IMR-90 (cell line): Measurements from ENCODE around the gene BCL2. TPM values are rescaled to one million over a fixed set of nuclear protein-coding genes. Genes with fewer than 3 reads are reported as not detected.

Experiments used
- ATAC-seq: fragments of 200-7000 bp; cut with Tn5 transposase; 2 replicates; pipeline ENCODE4 v1.9.1; 2020; ENCODE audit warnings: low read depth, mild to moderate bottlenecking, moderate library complexity
- BruUV-seq: library from RNA; stranded (reverse); fragments of 400-500 nt; replicated peaks from 2 replicates; lab custom pipeline; 2021; lab: Mats Ljungman, UMichigan
- CTCF ChIA-PET: fragments of 300-600 bp; formaldehyde crosslinking; extraction: SDS; loops from one replicate; lab custom pipeline; 2021; ENCODE audit warnings: antibody characterized with exemption; lab: Yijun Ruan, JAX
- POLR2A ChIA-PET: fragments of 300-600 bp; sonication (Branson Sonifier 250); formaldehyde crosslinking; loops from one replicate; lab custom pipeline; 2022; ENCODE audit warnings: antibody characterized with exemption; ENCODE audit not compliant: unreplicated experiment; lab: Charles Lee
- DNase-seq: peaks from one replicate; pipeline ENCODE4 v3.0.0; 2013
- H2AFZ ChIP-seq: replicated peaks from 2 replicates; pipeline ENCODE3; 2013; ENCODE audit warnings: low read length, mild to moderate bottlenecking; ENCODE audit not compliant: poor library complexity
- H2AK5ac ChIP-seq: 2 replicates; pipeline ENCODE4 v1.6.1; 2013; ENCODE audit warnings: low read depth, low read length, inconsistent platforms
- H2AK9ac ChIP-seq: replicated peaks from 2 replicates; pipeline ENCODE3; 2013; ENCODE audit warnings: mild to moderate bottlenecking, low read depth, low read length, moderate library complexity; ENCODE audit not compliant: poor library complexity
- H2BK120ac ChIP-seq: 2 replicates; pipeline ENCODE4 v1.6.1; 2013; ENCODE audit warnings: low read depth, low read length, inconsistent platforms
- H2BK15ac ChIP-seq: 3 replicates; pipeline ENCODE4 v1.6.1; 2013; ENCODE audit warnings: low read depth, low read length, inconsistent platforms
- H2BK20ac ChIP-seq: 2 replicates; pipeline ENCODE4 v1.6.1; 2013; ENCODE audit warnings: low read depth, mild to moderate bottlenecking, inconsistent platforms, low read length, moderate library complexity
- H2BK5ac ChIP-seq: 2 replicates; pipeline ENCODE4 v1.6.1; 2013; ENCODE audit warnings: mild to moderate bottlenecking, low read depth, low read length, inconsistent platforms; ENCODE audit not compliant: poor library complexity, severe bottlenecking
- H3K14ac ChIP-seq: replicated peaks from 2 replicates; pipeline ENCODE4 v1.6.1; 2013; ENCODE audit warnings: low read depth, low read length, inconsistent platforms
- H3K18ac ChIP-seq: 2 replicates; pipeline ENCODE4 v1.6.1; 2013; ENCODE audit warnings: low read depth, low read length, control low read depth
- H3K23ac ChIP-seq: 2 replicates; pipeline ENCODE4 v1.6.1; 2013; ENCODE audit warnings: low read depth, low read length, inconsistent platforms
- H3K27ac ChIP-seq: 2 replicates; pipeline ENCODE4 v1.5.1; 2013; ENCODE audit warnings: mild to moderate bottlenecking, control low read depth, low read length; ENCODE audit not compliant: insufficient read depth
- H3K27me3 ChIP-seq: 2 replicates; pipeline ENCODE4 v1.6.1; 2013; ENCODE audit warnings: low read length; ENCODE audit not compliant: control insufficient read depth, insufficient read depth
- H3K36me3 ChIP-seq: 2 replicates; pipeline ENCODE4 v1.6.1; 2013; ENCODE audit warnings: low read length, mixed read lengths; ENCODE audit not compliant: control insufficient read depth, insufficient read depth
- H3K4ac ChIP-seq: 2 replicates; pipeline ENCODE4 v1.6.1; 2013; ENCODE audit warnings: low read depth, low read length, inconsistent platforms
- H3K4me1 ChIP-seq: 2 replicates; pipeline ENCODE4 v1.6.1; 2013; ENCODE audit warnings: low read length, mixed read lengths; ENCODE audit not compliant: control insufficient read depth, insufficient read depth
- H3K4me2 ChIP-seq: 2 replicates; pipeline ENCODE4 v1.6.1; 2013; ENCODE audit warnings: low read depth, mild to moderate bottlenecking, control low read depth, low read length, moderate library complexity
- H3K4me3 ChIP-seq: 2 replicates; pipeline ENCODE4 v1.5.1; 2013; ENCODE audit warnings: low read depth, mild to moderate bottlenecking, control low read depth, low read length, moderate library complexity; ENCODE audit not compliant: insufficient read depth
- H3K56ac ChIP-seq: 2 replicates; pipeline ENCODE4 v1.6.1; 2013; ENCODE audit warnings: low read length, inconsistent platforms; ENCODE audit not compliant: insufficient read depth; ENCODE audit errors: extremely low read depth
- H3K79me1 ChIP-seq, 2 experiments: 2 replicates each; pipeline ENCODE4 v1.6.1; 2013; ENCODE audit warnings: low read length in 2 of 2, inconsistent platforms in 1 of 2, low read depth in 1 of 2
- H3K9ac ChIP-seq: 2 replicates; pipeline ENCODE4 v1.6.1; 2013; ENCODE audit warnings: low read depth, low read length, control low read depth
- H3K9me1 ChIP-seq: 2 replicates; pipeline ENCODE4 v1.6.1; 2013; ENCODE audit warnings: low read length, inconsistent platforms; ENCODE audit not compliant: insufficient read depth
- H3K9me3 ChIP-seq: 2 replicates; pipeline ENCODE4 v1.6.1; 2013; ENCODE audit warnings: low read length; ENCODE audit not compliant: control insufficient read depth, insufficient read depth
- H4K20me1 ChIP-seq: 2 replicates; pipeline ENCODE4 v1.6.1; 2013; ENCODE audit warnings: low read length, inconsistent platforms; ENCODE audit not compliant: insufficient read depth
- H4K5ac ChIP-seq: 2 replicates; pipeline ENCODE4 v1.6.1; 2013; ENCODE audit warnings: mild to moderate bottlenecking, low read depth, low read length, control low read depth
- H4K8ac ChIP-seq, 2 experiments: 2 replicates each; pipeline ENCODE4 v1.6.1; 2013; ENCODE audit warnings: low read depth in 2 of 2, low read length in 2 of 2, control low read depth in 1 of 2, inconsistent platforms in 1 of 2
- H4K91ac ChIP-seq: 2 replicates; pipeline ENCODE4 v1.6.1; 2013; ENCODE audit warnings: low read depth, low read length, inconsistent platforms; ENCODE audit not compliant: insufficient read depth
- CHD1 ChIP-seq: IDR thresholded peaks from 2 replicates; pipeline ENCODE4 v1.6.1; 2012; ENCODE audit warnings: low read depth, low read length, improper control_type of control experiment
- WGBS, 2 experiments: methylation state at CpG; one replicate each; pipeline versions ENCODE4 v1.1.5 to v1.1.7; 2013; ENCODE audit warnings: missing lambda C conversion rate in 2 of 2; ENCODE audit not compliant: insufficient read length in 1 of 2; ENCODE audit errors: extremely low coverage in 2 of 2; 5-methylcytosine and 5-hydroxymethylcytosine counted together
- dilution Hi-C: fragments of 300-500 bp; cut with HindIII; formaldehyde crosslinking; loops from one replicate; pipeline ENCODE4 v1.14.3; 2018; ENCODE audit warnings: low sequenced_read_pairs; ENCODE audit not compliant: unreplicated experiment
- in situ Hi-C: fragments of 300-500 bp; cut with MboI; formaldehyde crosslinking; loops from 3 replicates; pipeline ENCODE4 v1.14.3; 2019; ENCODE audit warnings: low sequenced_read_pairs, inconsistent platforms, mixed read lengths
- intact Hi-C: fragments of 100-400 bp; cut with micrococcal nuclease; formaldehyde crosslinking; loops from 2 replicates; pipeline ENCODE4 v1.10.0; 2022
- polyA plus RNA-seq, 3 experiments: library from polyadenylated mRNA; depleted of rRNA; stranded (reverse); fragments of >200 nt; gene quantifications; 2 replicates each; pipeline ENCODE4 v1.2.3, GENCODE V29; 2012; ENCODE audit warnings: low replicate concordance in 1 of 3
- total RNA-seq: library from RNA; depleted of rRNA; stranded (reverse); fragments of >200 nt; gene quantifications from 2 replicates; pipeline ENCODE4 v1.2.3, GENCODE V29; 2012
- TF ChIP-seq, protein P1 (sequence below): fragments of 150-350 bp; IDR thresholded peaks from 2 replicates; pipeline ENCODE4 v1.6.1; 2017; ENCODE audit warnings: mild to moderate bottlenecking, antibody characterized with exemption, low read length, low read depth

The BCL2 gene
- total and polyA plus RNA-seq, 2 of the 4 experiments (the other 2 are of a cell fraction) = 0.24 to 0.54 TPM

DNA sequence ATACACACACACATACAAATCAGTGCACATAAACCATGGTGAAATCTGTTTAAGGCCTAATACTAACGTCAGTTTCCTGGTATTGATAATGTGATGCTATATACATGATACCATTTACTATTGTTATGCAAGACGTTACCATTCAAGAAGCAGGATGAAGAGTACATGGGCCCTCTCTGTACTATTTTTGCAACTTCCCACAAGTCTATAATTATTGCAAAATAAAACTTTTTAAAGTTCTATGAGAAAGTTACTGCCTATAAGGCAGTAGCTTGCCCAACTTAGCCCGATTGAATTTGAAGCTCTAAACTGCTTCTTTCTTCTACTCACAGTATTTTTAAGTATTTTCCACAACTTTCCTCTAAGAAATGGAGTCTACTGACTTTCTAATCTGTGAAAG, 74.0 kb downstream of the BCL2 start:
- TF ChIP-seq CHD1 = no peak
- TF ChIP-seq, protein P1, sequence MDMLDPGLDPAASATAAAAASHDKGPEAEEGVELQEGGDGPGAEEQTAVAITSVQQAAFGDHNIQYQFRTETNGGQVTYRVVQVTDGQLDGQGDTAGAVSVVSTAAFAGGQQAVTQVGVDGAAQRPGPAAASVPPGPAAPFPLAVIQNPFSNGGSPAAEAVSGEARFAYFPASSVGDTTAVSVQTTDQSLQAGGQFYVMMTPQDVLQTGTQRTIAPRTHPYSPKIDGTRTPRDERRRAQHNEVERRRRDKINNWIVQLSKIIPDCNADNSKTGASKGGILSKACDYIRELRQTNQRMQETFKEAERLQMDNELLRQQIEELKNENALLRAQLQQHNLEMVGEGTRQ = no peak
- POLR2A ChIA-PET = no interaction called here
- Histone ChIP-seq H2AK9ac (no peak overlapping the region), H3K36me3 (no peaks in the 10 kb centered on the region), H3K56ac (no peak overlapping the region), H3K9me3 (no peaks in the 10 kb centered on the region), H3K9ac (no peak overlapping the region), H4K20me1 (no peaks in the 10 kb centered on the region), H4K91ac (no peak overlapping the region), H4K8ac (no peak overlapping the region), H3K27ac (no peak overlapping the region), H3K4me2 (no peak overlapping the region), H2BK15ac (no peak overlapping the region), H3K14ac (no peak overlapping the region), H2AFZ (no peak overlapping the region), H3K9me1 (no peaks in the 10 kb centered on the region), H3K4ac (no peak overlapping the region), H3K4me3 (no peak overlapping the region), H3K27me3 (peaks cover 10% of the 10 kb centered on the region), H3K23ac (no peak overlapping the region), H2AK5ac (no peak overlapping the region), H3K79me1 (no peaks in the 10 kb centered on the region), H3K18ac (no peak overlapping the region), H4K5ac (no peak overlapping the region), H3K4me1 (no peaks in the 10 kb centered on the region; the same call in 1 of the 2 replicates), H2BK120ac (no peak overlapping the region), H2BK20ac (no peak overlapping the region), H2BK5ac (no peak overlapping the region)
- in situ Hi-C loops = no loop called here
- intact Hi-C loops = no loop called here
- no peak for DNase-seq
- CTCF ChIA-PET = no interaction called here
- dilution Hi-C loops = no loop called here
- WGBS, 2 experiments = no CpG with 5 or more reads among the region's 3 CpGs
- no peak for ATAC-seq
- no TSS peak for BruUV-seq
